Large intestine (tissue), 3 donors: Measurements from ENCODE around the gene ARSD. TPM values are rescaled to one million over a fixed set of nuclear protein-coding genes. Genes with fewer than 3 reads are reported as not detected.
"Not testable (repeated sequence)": the region's sequence is repeated elsewhere in the genome, so short reads cannot be mapped to it uniquely, and the experiment has no call there.

Experiments
- DNase-seq, 2 donors: peaks; one replicate each; pipeline versions ENCODE4 v3.0.0 to v3.0.0-alpha.2; 2013
- H3K27ac ChIP-seq: one replicate; pipeline ENCODE4 v1.5.1; 2013; ENCODE audit warnings: low read length
- H3K27me3 ChIP-seq: 2 replicates; pipeline ENCODE4 v1.6.1; 2013; ENCODE audit warnings: low read length; ENCODE audit not compliant: control insufficient read depth, insufficient read depth
- H3K36me3 ChIP-seq: 2 replicates; pipeline ENCODE4 v1.6.1; 2013; ENCODE audit warnings: low read length; ENCODE audit not compliant: control insufficient read depth, insufficient read depth
- H3K4me1 ChIP-seq: one replicate; pipeline ENCODE4 v1.6.1; 2013; ENCODE audit warnings: low read length; ENCODE audit not compliant: control insufficient read depth, insufficient read depth
- H3K4me3 ChIP-seq: one replicate; pipeline ENCODE4 v1.5.1; 2013; ENCODE audit warnings: low read length
- H3K9me3 ChIP-seq: one replicate; pipeline ENCODE4 v1.6.1; 2013; ENCODE audit warnings: mild to moderate bottlenecking, low read depth, low read length, moderate library complexity; ENCODE audit not compliant: control insufficient read depth
- WGBS: methylation state at CpG from one replicate; pipeline ENCODE4 v1.1.5; 2013; ENCODE audit warnings: low lambda C conversion rate; ENCODE audit not compliant: insufficient coverage; 5-methylcytosine and 5-hydroxymethylcytosine counted together
- polyA plus RNA-seq: library from polyadenylated mRNA; unstranded; fragments of 120-200 nt; gene quantifications from one replicate; pipeline ENCODE4 v1.2.1, GENCODE V29; 2013

Gene ARSD
- polyA plus RNA-seq, 1 donor: 34.1 TPM

- H3K9me3 ChIP-seq: no peaks in the 10 kb centered on the region
- no peaks in the 10 kb centered on the region for H3K36me3 ChIP-seq
- WGBS: no CpG with 5 or more reads among the region's 6 CpGs
- no peak overlapping the region for H3K27ac ChIP-seq
- H3K27me3 ChIP-seq: no peaks in the 10 kb centered on the region
- H3K4me1 ChIP-seq: peaks cover 6% of the 10 kb centered on the region
- DNase-seq: no peak
- H3K4me3 ChIP-seq: no peak overlapping the region
Measured at GRCh38 chrX:2965965-2966364, 36.8 kb upstream of the ARSD start.

- WGBS: no CpG with 5 or more reads among the region's 16 CpGs
Measured at GRCh38 chrX:2963992-2964794, 35.1 kb upstream of the ARSD start.

GRCh38 chrX:2963449-2963848, 34.3 kb upstream of the ARSD start:
- peak overlapping the region; percentile 46 for H3K4me3 ChIP-seq
- not testable (repeated sequence) for DNase-seq, H3K27me3 ChIP-seq, H3K9me3 ChIP-seq, H3K36me3 ChIP-seq, H3K4me1 ChIP-seq
- WGBS: no CpG with 5 or more reads among the region's 7 CpGs
- H3K27ac ChIP-seq: peak overlapping the region; percentile 93

More at GRCh38 chrX:2963992-2964794, 35.1 kb upstream of the ARSD start:
- peak overlapping the region; percentile 93 for H3K27ac ChIP-seq
- not testable (repeated sequence) for H3K9me3 ChIP-seq, H3K4me1 ChIP-seq, H3K36me3 ChIP-seq, H3K27me3 ChIP-seq
- DNase-seq: peak; percentile 54 to 74
- peak overlapping the region; percentile 46 for H3K4me3 ChIP-seq

GRCh38 chrX:2962381-2962780, 33.2 kb upstream of the ARSD start:
- Histone ChIP-seq H3K27me3 (no peaks in the 10 kb centered on the region), H3K4me1 (peaks cover 6% of the 10 kb centered on the region), H3K9me3 (no peaks in the 10 kb centered on the region), H3K4me3 (peak overlapping the region; percentile 46), H3K27ac (peak overlapping the region; percentile 93), H3K36me3 (peaks cover 12% of the 10 kb centered on the region)
- WGBS: no CpG with 5 or more reads among the region's 11 CpGs
- DNase-seq: peak; percentile 25 to 49

- H3K27ac ChIP-seq: no peak overlapping the region
- no peaks in the 10 kb centered on the region for H3K9me3 ChIP-seq
- no peak for DNase-seq
- no CpG with 5 or more reads among the region's 14 CpGs for WGBS
- H3K36me3 ChIP-seq: peaks cover 13% of the 10 kb centered on the region
- H3K4me3 ChIP-seq: no peak overlapping the region
- peaks cover 6% of the 10 kb centered on the region for H3K4me1 ChIP-seq
- H3K27me3 ChIP-seq: no peaks in the 10 kb centered on the region
Measured at GRCh38 chrX:2960861-2961515, 31.8 kb upstream of the ARSD start.

- H3K4me1 ChIP-seq: no peaks in the 10 kb centered on the region
- no CpG with 5 or more reads among the region's 9 CpGs for WGBS
Measured at GRCh38 chrX:2958199-2958598, 29.1 kb upstream of the ARSD start.

GRCh38 chrX:2955838-2956237, 26.7 kb upstream of the ARSD start:
- no CpG with 5 or more reads among the region's 4 CpGs for WGBS

More at GRCh38 chrX:2958199-2958598, 29.1 kb upstream of the ARSD start:
- H3K4me3 ChIP-seq: no peak overlapping the region
- no peak for DNase-seq
- H3K27ac ChIP-seq: no peak overlapping the region
- H3K36me3 ChIP-seq: peaks cover 26% of the 10 kb centered on the region
- no peaks in the 10 kb centered on the region for H3K27me3 ChIP-seq
- H3K9me3 ChIP-seq: no peaks in the 10 kb centered on the region

GRCh38 chrX:2955281-2955680, 26.1 kb upstream of the ARSD start:
- no peaks in the 10 kb centered on the region for H3K4me1 ChIP-seq
- H3K27me3 ChIP-seq: no peaks in the 10 kb centered on the region
- H3K9me3 ChIP-seq: no peaks in the 10 kb centered on the region
- no CpG with 5 or more reads among the region's 10 CpGs for WGBS
- no peak overlapping the region for H3K4me3 ChIP-seq
- H3K27ac ChIP-seq: no peak overlapping the region
- no peak for DNase-seq
- H3K36me3 ChIP-seq: peaks cover 35% of the 10 kb centered on the region

More at GRCh38 chrX:2955838-2956237, 26.7 kb upstream of the ARSD start:
- no peak for DNase-seq
- H3K4me1 ChIP-seq: no peaks in the 10 kb centered on the region
- H3K4me3 ChIP-seq: no peak overlapping the region
- no peaks in the 10 kb centered on the region for H3K9me3 ChIP-seq
- H3K27me3 ChIP-seq: no peaks in the 10 kb centered on the region
- peaks cover 33% of the 10 kb centered on the region for H3K36me3 ChIP-seq
- no peak overlapping the region for H3K27ac ChIP-seq

GRCh38 chrX:2954541-2954940, 25.4 kb upstream of the ARSD start:
- DNase-seq: no peak
- no CpG with 5 or more reads among the region's 4 CpGs for WGBS
- peaks cover 40% of the 10 kb centered on the region for H3K36me3 ChIP-seq
- no peaks in the 10 kb centered on the region for H3K27me3 ChIP-seq
- no peak overlapping the region for H3K4me3 ChIP-seq
- no peaks in the 10 kb centered on the region for H3K4me1 ChIP-seq
- H3K9me3 ChIP-seq: no peaks in the 10 kb centered on the region
- H3K27ac ChIP-seq: no peak overlapping the region

GRCh38 chrX:2937942-2938341, 8.8 kb upstream of the ARSD start:
- not testable (repeated sequence) for H3K27me3 ChIP-seq, H3K9me3 ChIP-seq, H3K4me3 ChIP-seq, DNase-seq, H3K27ac ChIP-seq, H3K4me1 ChIP-seq
- no CpG with 5 or more reads among the region's 20 CpGs for WGBS
- peaks cover 24% of the 10 kb centered on the region for H3K36me3 ChIP-seq
